Measurements from ENCODE around the gene CYP2A6. TPM values are rescaled to one million over a fixed set of nuclear protein-coding genes. Genes with fewer than 3 reads are reported as not detected.
"Not testable (repeated sequence)": the region's sequence is repeated elsewhere in the genome, so short reads cannot be mapped to it uniquely, and the experiment has no call there.

Gene CYP2A6
- polyA plus RNA-seq, 3 donors = 0.14 TPM; not detected in 2

GRCh38 chr19:40852467-40853152 lies 2.4 kb upstream of the CYP2A6 start:
- DNase-seq (ENCODE audit: low read depth in 3 of 3, low spot score in 2 of 3) = not testable (repeated sequence)

- not testable (repeated sequence) for DNase-seq (ENCODE audit: low read depth in 3 of 3, low spot score in 2 of 3)
These were observed 3.5 kb downstream of the CYP2A6 start for GRCh38 chr19:40846722-40847121.

- DNase-seq (ENCODE audit: low read depth in 3 of 3, low spot score in 2 of 3) = not testable (repeated sequence)
These were observed 6.6 kb downstream of the CYP2A6 start for GRCh38 chr19:40843653-40844052.

GRCh38 chr19:40842997-40843652 lies 7.1 kb downstream of the CYP2A6 start:
- DNase-seq (ENCODE audit: low read depth in 3 of 3, low spot score in 2 of 3) = not testable (repeated sequence)

GRCh38 chr19:40842012-40842411 lies 8.2 kb downstream of the CYP2A6 start:
- not testable (repeated sequence) for DNase-seq (ENCODE audit: low read depth in 3 of 3, low spot score in 2 of 3)

GRCh38 chr19:40838477-40838876 lies 11.8 kb downstream of the CYP2A6 start:
- not testable (repeated sequence) for DNase-seq (ENCODE audit: low read depth in 3 of 3, low spot score in 2 of 3)

- no peak for DNase-seq (ENCODE audit: low read depth in 3 of 3, low spot score in 2 of 3)
These were observed 13.4 kb downstream of the CYP2A6 start for GRCh38 chr19:40836754-40837429.

- not testable (repeated sequence) for DNase-seq (ENCODE audit: low read depth in 3 of 3, low spot score in 2 of 3)
These were observed 16.3 kb downstream of the CYP2A6 start for GRCh38 chr19:40833728-40834533.

GRCh38 chr19:40832431-40832790 lies 17.8 kb downstream of the CYP2A6 start:
- not testable (repeated sequence) for DNase-seq (ENCODE audit: low read depth in 3 of 3, low spot score in 2 of 3)

- DNase-seq (ENCODE audit: low read depth in 3 of 3, low spot score in 2 of 3) = no peak
These were observed 18.5 kb downstream of the CYP2A6 start for GRCh38 chr19:40831502-40832430.

- not testable (repeated sequence) for DNase-seq (ENCODE audit: low read depth in 3 of 3, low spot score in 2 of 3)
These were observed 19.5 kb downstream of the CYP2A6 start for GRCh38 chr19:40830741-40831140.

GRCh38 chr19:40829205-40829604 lies 21.0 kb downstream of the CYP2A6 start:
- no peak for DNase-seq (ENCODE audit: low read depth in 3 of 3, low spot score in 2 of 3)

- no peak for DNase-seq (ENCODE audit: low read depth in 3 of 3, low spot score in 2 of 3)
These were observed 22.6 kb downstream of the CYP2A6 start for GRCh38 chr19:40827386-40828247.

- DNase-seq (ENCODE audit: low read depth in 3 of 3, low spot score in 2 of 3) = not testable (repeated sequence)
These were observed 23.4 kb downstream of the CYP2A6 start for GRCh38 chr19:40826699-40827385.

- DNase-seq (ENCODE audit: low read depth in 3 of 3, low spot score in 2 of 3) = not testable (repeated sequence)
These were observed 23.9 kb downstream of the CYP2A6 start for GRCh38 chr19:40826312-40826698.

- not testable (repeated sequence) for DNase-seq (ENCODE audit: low read depth in 3 of 3, low spot score in 2 of 3)
These were observed 24.7 kb downstream of the CYP2A6 start for GRCh38 chr19:40825460-40826095.

GRCh38 chr19:40824916-40825315 lies 25.3 kb downstream of the CYP2A6 start:
- not testable (repeated sequence) for DNase-seq (ENCODE audit: low read depth in 3 of 3, low spot score in 2 of 3)
